H1 (cell line): ENCODE measurements around the gene BCL7B. TPM values are rescaled to one million over a fixed set of nuclear protein-coding genes. Genes with fewer than 3 reads are reported as not detected.

ENCODE experiments used
- CTCF ChIA-PET: fragments of 300-600 bp; sonication (Branson Sonifier 250); formaldehyde crosslinking; loops from one replicate; lab custom pipeline; 2021; ENCODE audit not compliant: partially characterized antibody; lab: Charles Lee
- POLR2A ChIA-PET: fragments of 300-600 bp; sonication (Branson Sonifier 250); formaldehyde crosslinking; loops from one replicate; lab custom pipeline; 2021; ENCODE audit warnings: inconsistent platforms; ENCODE audit not compliant: partially characterized antibody; lab: Charles Lee
- DNase-seq, 2 experiments: peaks; one replicate each; pipeline versions ENCODE4 v3.0.0 to v3.0.0-alpha.2; 2010 to 2022; ENCODE audit warnings: low spot score in 2 of 2, low read depth in 1 of 2, mixed read lengths in 1 of 2
- FAIRE-seq: peaks from 2 replicates; lab custom pipeline; 2011; peaks lifted over from hg19 to GRCh38; lab: Jason Lieb, UNC
- H2AFZ ChIP-seq: 2 replicates; pipeline ENCODE4 v1.8.1; 2012; ENCODE audit warnings: low read length, inconsistent platforms
- H2AK5ac ChIP-seq: 2 replicates; pipeline ENCODE4 v1.6.1; 2013; ENCODE audit warnings: low read depth, low read length
- H2BK120ac ChIP-seq: replicated peaks from 2 replicates; pipeline ENCODE3; 2013; ENCODE audit warnings: low read depth, low read length, inconsistent platforms
- H2BK12ac ChIP-seq: 2 replicates; pipeline ENCODE4 v1.6.1; 2013; ENCODE audit warnings: low read depth, low read length
- H2BK15ac ChIP-seq: 2 replicates; pipeline ENCODE4 v1.6.1; 2013; ENCODE audit warnings: low read length
- H2BK20ac ChIP-seq: 2 replicates; pipeline ENCODE4 v1.6.1; 2013; ENCODE audit warnings: low read length
- H2BK5ac ChIP-seq: 2 replicates; pipeline ENCODE4 v1.6.1; 2013; ENCODE audit warnings: low read depth, low read length
- H3K14ac ChIP-seq: 2 replicates; pipeline ENCODE4 v1.6.1; 2013; ENCODE audit warnings: inconsistent platforms; ENCODE audit not compliant: insufficient read length
- H3K18ac ChIP-seq: 2 replicates; pipeline ENCODE4 v1.6.1; 2013; ENCODE audit warnings: low read length; ENCODE audit errors: extremely low read depth
- H3K23ac ChIP-seq: 2 replicates; pipeline ENCODE4 v1.6.1; 2013; ENCODE audit warnings: inconsistent platforms; ENCODE audit not compliant: insufficient read length
- H3K23me2 ChIP-seq: 2 replicates; pipeline ENCODE4 v1.6.1; 2013; ENCODE audit warnings: low read depth, low read length
- H3K27ac ChIP-seq: 2 replicates; pipeline ENCODE4 v1.6.1; 2011; ENCODE audit warnings: low read depth, low read length, inconsistent platforms
- H3K27me3 ChIP-seq, 4 experiments: replicated peaks in 1 of 4; 1 replicate in 1 of 4; 2 replicates in 3 of 4; pipeline versions ENCODE4 v1.6.1 to v1.8.1; 2011 to 2013; ENCODE audit warnings: low read length in 3 of 4, mild to moderate bottlenecking in 3 of 4, inconsistent platforms in 2 of 4, mixed read lengths in 2 of 4, moderate library complexity in 1 of 4; ENCODE audit not compliant: control insufficient read depth in 3 of 4, insufficient read depth in 3 of 4; ENCODE audit errors: extremely low read depth in 1 of 4
- H3K36me3 ChIP-seq, 4 experiments: 2 replicates each; pipeline versions ENCODE4 v1.6.1 to v1.8.1; 2011 to 2013; ENCODE audit warnings: mild to moderate bottlenecking in 4 of 4, low read length in 3 of 4, moderate library complexity in 2 of 4, control low read depth in 1 of 4, inconsistent platforms in 1 of 4; ENCODE audit not compliant: insufficient read depth in 4 of 4, control insufficient read depth in 2 of 4
- H3K4ac ChIP-seq: replicated peaks from 2 replicates; pipeline ENCODE3; 2013; ENCODE audit warnings: low read length, low read depth, mixed read lengths, inconsistent platforms; ENCODE audit not compliant: insufficient read length
- H3K4me1 ChIP-seq, 4 experiments: replicated peaks in 1 of 4; 1 replicate in 1 of 4; 2 replicates in 3 of 4; pipeline versions ENCODE4 v1.6.1 to v1.8.1; 2011 to 2013; ENCODE audit warnings: low read length in 3 of 4, inconsistent platforms in 2 of 4, mixed read lengths in 1 of 4; ENCODE audit not compliant: insufficient read depth in 4 of 4, control insufficient read depth in 3 of 4
- H3K4me2 ChIP-seq, 2 experiments: 2 replicates each; pipeline versions ENCODE4 v1.6.1 to v1.8.1; 2011 to 2013; ENCODE audit warnings: low read depth in 2 of 2, low read length in 2 of 2, control low read depth in 1 of 2, inconsistent platforms in 1 of 2, mild to moderate bottlenecking in 1 of 2; ENCODE audit not compliant: insufficient read depth in 1 of 2
- H3K4me3 ChIP-seq, 4 experiments: fragments of 200-600, 300-600 bp in 1 of 4; sonication (generic), shearing (Covaris generic), sonication (Bioruptor Twin) in 1 of 4; 2 replicates each; pipeline versions ENCODE4 v1.5.1 to v1.8.1; 2011 to 2016; ENCODE audit warnings: low read length in 4 of 4, low read depth in 3 of 4, control low read depth in 2 of 4, inconsistent platforms in 2 of 4, mild to moderate bottlenecking in 2 of 4, mixed read lengths in 1 of 4, moderate library complexity in 1 of 4; ENCODE audit not compliant: insufficient read depth in 2 of 4; ENCODE audit errors: extremely low read depth in 1 of 4
- H3K56ac ChIP-seq: replicated peaks from 2 replicates; pipeline ENCODE3; 2013; ENCODE audit warnings: low read depth, mild to moderate bottlenecking, mixed read lengths, low read length, inconsistent platforms; ENCODE audit not compliant: insufficient read length
- H3K79me1 ChIP-seq: 2 replicates; pipeline ENCODE4 v1.6.1; 2013; ENCODE audit warnings: low read depth, low read length, control low read depth
- H3K79me2 ChIP-seq, 2 experiments: 2 replicates each; pipeline versions ENCODE4 v1.6.1 to v1.8.1; 2012 to 2013; ENCODE audit warnings: low read length in 2 of 2, mild to moderate bottlenecking in 2 of 2, inconsistent platforms in 1 of 2; ENCODE audit not compliant: insufficient read depth in 2 of 2, control insufficient read depth in 1 of 2
- H3K9ac ChIP-seq, 4 experiments: replicated peaks in 1 of 4; 1 replicate in 1 of 4; 2 replicates in 3 of 4; pipeline versions ENCODE4 v1.6.1 to v1.8.1; 2011 to 2013; ENCODE audit warnings: low read depth in 3 of 4, low read length in 3 of 4, control low read depth in 2 of 4, mild to moderate bottlenecking in 2 of 4, moderate library complexity in 2 of 4, inconsistent platforms in 1 of 4; ENCODE audit errors: extremely low read depth in 1 of 4
- H3K9me3 ChIP-seq, 2 experiments: 2 replicates each; pipeline versions ENCODE4 v1.6.1 to v1.8.1; 2012 to 2013; ENCODE audit warnings: mild to moderate bottlenecking in 2 of 2, moderate library complexity in 2 of 2, control low read depth in 1 of 2, inconsistent platforms in 1 of 2, low read depth in 1 of 2, low read length in 1 of 2, mixed read lengths in 1 of 2; ENCODE audit not compliant: insufficient read depth in 2 of 2
- H4K20me1 ChIP-seq, 2 experiments: replicated peaks in 1 of 2; 2 replicates each; pipeline versions ENCODE3 to v1.8.1; 2011 to 2013; ENCODE audit warnings: inconsistent platforms in 2 of 2, low read length in 2 of 2, mild to moderate bottlenecking in 1 of 2; ENCODE audit not compliant: insufficient read depth in 2 of 2, control insufficient read depth in 1 of 2
- H4K5ac ChIP-seq: 2 replicates; pipeline ENCODE4 v1.6.1; 2013; ENCODE audit warnings: low read length, low read depth, mixed read lengths, inconsistent platforms; ENCODE audit not compliant: insufficient read length
- H4K8ac ChIP-seq: 2 replicates; pipeline ENCODE4 v1.8.0; 2013; ENCODE audit warnings: mild to moderate bottlenecking, moderate library complexity, low read length, inconsistent platforms; ENCODE audit not compliant: insufficient read depth; ENCODE audit errors: extremely low read depth
- H4K91ac ChIP-seq: replicated peaks from 2 replicates; pipeline ENCODE3; 2013; ENCODE audit warnings: low read length, mixed read lengths, inconsistent platforms; ENCODE audit not compliant: insufficient read length
- BRCA1 ChIP-seq: IDR thresholded peaks from 2 replicates; pipeline ENCODE4 v1.6.1; 2012; ENCODE audit warnings: low read depth, low read length, improper control_type of control experiment
- HDAC2 ChIP-seq, 2 experiments: fragments of 300-600 bp in 1 of 2; sonication (generic) in 1 of 2; IDR thresholded peaks; 2 replicates each; pipeline ENCODE4 v1.6.1; 2011 to 2012; ENCODE audit warnings: low read depth in 2 of 2, low read length in 2 of 2, mild to moderate bottlenecking in 2 of 2, moderate library complexity in 2 of 2, borderline replicate concordance in 1 of 2, inconsistent platforms in 1 of 2
- HDAC6 ChIP-seq: IDR thresholded peaks from one replicate; pipeline ENCODE4 v1.7.1; 2012; ENCODE audit warnings: low read depth, mild to moderate bottlenecking, inconsistent platforms, low read length, moderate library complexity
- JUN ChIP-seq: IDR thresholded peaks from 2 replicates; pipeline ENCODE4 v1.6.1; 2011; ENCODE audit warnings: low read depth, mild to moderate bottlenecking, improper control_type of control experiment, low read length
- JUND ChIP-seq: IDR thresholded peaks from 2 replicates; pipeline ENCODE4 v1.6.1; 2011; ENCODE audit warnings: mild to moderate bottlenecking, improper control_type of control experiment, low read length
- NANOG ChIP-seq: IDR thresholded peaks from 2 replicates; pipeline ENCODE4 v1.6.1; 2011; ENCODE audit warnings: low read length, low read depth, mild to moderate bottlenecking, inconsistent platforms; ENCODE audit not compliant: insufficient read depth, poor library complexity, severe bottlenecking
- PHF8 ChIP-seq: fragments of 200-600 bp; sonication (generic); conservative IDR thresholded peaks from 2 replicates; pipeline ENCODE4 v1.7.1; 2012; ENCODE audit warnings: low read depth, mild to moderate bottlenecking, inconsistent platforms, low read length, moderate library complexity
- POLR2AphosphoS5 ChIP-seq: IDR thresholded peaks from 2 replicates; pipeline ENCODE4 v1.6.1; 2011; ENCODE audit warnings: low read depth, low read length
- RAD21 ChIP-seq, 2 experiments: IDR thresholded peaks in 1 of 2; conservative IDR thresholded peaks in 1 of 2; 2 replicates each; pipeline ENCODE4 v1.6.1; 2011; ENCODE audit warnings: low read depth in 2 of 2, low read length in 2 of 2, improper control_type of control experiment in 1 of 2, inconsistent platforms in 1 of 2, mild to moderate bottlenecking in 1 of 2, moderate library complexity in 1 of 2
- SIRT6 ChIP-seq: IDR thresholded peaks from one replicate; pipeline ENCODE4 v1.7.1; 2012; ENCODE audit warnings: low read length, inconsistent platforms
- SP1 ChIP-seq: IDR thresholded peaks from 2 replicates; pipeline ENCODE4 v1.6.1; 2011; ENCODE audit warnings: low read depth, low read length
- ZNF274 ChIP-seq: IDR thresholded peaks from 2 replicates; pipeline ENCODE4 v1.7.0; 2012; ENCODE audit warnings: low read length, borderline replicate concordance; ENCODE audit errors: extremely low read depth
- WGBS, 2 experiments: shearing (Covaris generic) in 1 of 2; methylation state at CpG; one replicate each; pipeline versions ENCODE4 v1.1.6 to v1.1.7; 2013 to 2015; ENCODE audit warnings: low lambda C conversion rate in 2 of 2, mixed read lengths in 2 of 2, inconsistent platforms in 1 of 2, low coverage in 1 of 2, missing lambda C conversion rate in 1 of 2; ENCODE audit not compliant: insufficient replicate concordance in 2 of 2, insufficient coverage in 1 of 2, insufficient read length in 1 of 2; ENCODE audit errors: extremely low coverage in 1 of 2, missing lambda C conversion rate in 1 of 2; 5-methylcytosine and 5-hydroxymethylcytosine counted together
- polyA plus RNA-seq, 7 experiments: library from polyadenylated mRNA; depleted of rRNA in 3 of 7; stranded (reverse) in 5 of 7; unstranded in 2 of 7; fragments of >200 nt in 5 of 7; fragments of 200-250 nt in 2 of 7; gene quantifications; 1 replicate in 5 of 7; 2 replicates in 1 of 7; 4 replicates in 1 of 7; pipeline versions ENCODE4 v1.2.1 to v1.2.3, GENCODE V29; 2011 to 2013; ENCODE audit warnings: missing spikeins in 2 of 7, mixed read lengths in 2 of 7
- total RNA-seq: library from RNA; stranded (reverse); fragmentation: NEBNext Ultra II Directional; extraction: Animal tissue kit (Norgen Biotek cat#: 25700); gene quantifications from 2 replicates; pipeline ENCODE4 v1.2.1, GENCODE V29; 2021
- TF ChIP-seq, protein P1 (sequence below): IDR thresholded peaks from 2 replicates; pipeline ENCODE4 v1.6.1; 2012; ENCODE audit warnings: inconsistent platforms

Gene BCL7B
- total and polyA plus RNA-seq, 2 of the 8 experiments (the other 6 are each of a cell fraction or from before 2014, with no cell fraction given) = 24.9 to 44.6 TPM

DNA sequence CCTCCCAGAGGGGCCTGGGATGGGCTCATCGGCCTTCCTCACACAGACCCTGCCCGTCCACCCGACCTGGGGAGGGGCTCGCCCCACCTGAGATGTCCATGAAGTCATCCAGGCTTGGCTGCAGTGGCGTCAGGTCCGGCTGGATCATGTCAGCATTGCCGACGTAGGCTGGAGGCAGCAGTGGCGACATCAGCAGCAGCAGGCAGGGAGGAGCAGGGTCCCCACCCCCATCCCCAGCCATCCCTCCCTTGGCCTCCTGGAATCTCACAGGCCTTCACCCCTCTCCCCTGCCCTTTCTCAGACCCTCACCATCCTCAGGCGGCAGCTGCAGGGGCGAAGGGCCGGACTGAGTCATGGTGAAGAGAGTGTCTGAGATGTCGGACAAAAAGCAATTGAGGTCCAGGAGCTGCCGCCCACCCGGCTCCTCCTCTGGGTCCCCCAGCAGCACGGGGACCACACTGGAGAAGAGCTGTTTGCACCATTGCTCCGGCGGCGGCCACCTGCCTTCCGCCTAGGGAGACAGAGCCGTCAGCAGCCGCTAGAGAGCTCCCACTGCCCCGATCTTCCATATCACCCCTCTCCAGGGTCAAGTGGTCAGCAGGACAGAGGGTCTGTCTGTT, 48.2 kb upstream of the BCL7B start:
- Histone ChIP-seq H2AFZ (no peak overlapping the region), H3K4ac (no peak overlapping the region), H3K79me1 (no peaks in the 10 kb centered on the region), H2BK120ac (no peak overlapping the region), H2BK15ac (no peak overlapping the region), H3K27ac (no peak overlapping the region), H3K23me2 (no peaks in the 10 kb centered on the region; the same call in 1 of the 2 replicates), H4K5ac (no peak overlapping the region), H3K4me2 (no peak overlapping the region), H3K23ac (no peak overlapping the region), H3K9me3 (no peaks in the 10 kb centered on the region), H2BK12ac (no peak overlapping the region), H3K79me2 (no peaks in the 10 kb centered on the region), H2BK20ac (no peak overlapping the region), H3K9ac (no peak overlapping the region), H3K36me3 (no peaks in the 10 kb centered on the region), H3K18ac (no peak overlapping the region), H4K91ac (no peak overlapping the region), H3K4me1 (peaks cover 0 to 7% (median 4%) of the 10 kb centered on the region in 4 experiments; a peak in 6 of 7 replicates), H3K27me3 (no peaks in the 10 kb centered on the region; a peak in 1 of 7 replicates), H3K56ac (no peak overlapping the region), H3K4me3 (no peak overlapping the region), H2AK5ac (no peak overlapping the region), H3K14ac (no peak overlapping the region), H4K20me1 (peaks cover 0 to 9% of the 10 kb centered on the region in 2 experiments), H2BK5ac (no peak overlapping the region), H4K8ac (no peak overlapping the region)
- CTCF ChIA-PET = interaction anchor here (0.8 to 17.4 kb wide), 19 partner anchors 8 to 255 kb away, joined by 3 to 136 read pairs (median 21); partner anchors contain the start of genes ABHD11 and VPS37D
- FAIRE-seq (no peak), DNase-seq (no peak)
- 92% methylated on average over 23 of the region's 23 CpGs; no CpG with 5 or more reads in 1 of the 2 experiments for WGBS, 2 experiments
- POLR2A ChIA-PET = interaction anchor here (1.2 to 2.3 kb wide), 4 partner anchors 10 to 129 kb away, joined by 3 to 7 read pairs (median 4); no protein-coding TSS in a partner anchor
- no peak for TF ChIP-seq ZNF274
- TF ChIP-seq, protein P1, sequence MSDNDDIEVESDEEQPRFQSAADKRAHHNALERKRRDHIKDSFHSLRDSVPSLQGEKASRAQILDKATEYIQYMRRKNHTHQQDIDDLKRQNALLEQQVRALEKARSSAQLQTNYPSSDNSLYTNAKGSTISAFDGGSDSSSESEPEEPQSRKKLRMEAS = no peak
- TF ChIP-seq SP1 = no peak
- TF ChIP-seq HDAC2 (IDR thresholded peaks at IDR 0.05; ENCODE audit: borderline replicate concordance in 1 of 2, low read depth in 2 of 2, low read length in 2 of 2) = no peak
- no peak for TF ChIP-seq HDAC6
- TF ChIP-seq JUN = no peak
- TF ChIP-seq JUND = no peak
- no peak for TF ChIP-seq POLR2AphosphoS5
- no peak for TF ChIP-seq BRCA1
- no peak for TF ChIP-seq RAD21 (IDR thresholded peaks at IDR 0.05 in 1 of 2, conservative IDR thresholded peaks at IDR 0.05 in 1 of 2; ENCODE audit: low read depth in 2 of 2, low read length in 2 of 2)
- TF ChIP-seq NANOG = no peak
- no peak for TF ChIP-seq PHF8
- TF ChIP-seq SIRT6 = no peak
